Neural cell (in vitro differentiated cells): Measurements from ENCODE around the gene ST6GALNAC3. TPM values are rescaled to one million over a fixed set of nuclear protein-coding genes. Genes with fewer than 3 reads are reported as not detected.

ENCODE experiments used
- H2AFZ ChIP-seq: fragments of 200-600, 300-800 bp; sonication (generic), shearing (Covaris generic); 2 replicates; pipeline ENCODE4 v1.6.0; 2014; ENCODE audit warnings: low read depth, mild to moderate bottlenecking, antibody characterized with exemption, low read length, moderate library complexity
- H3F3A ChIP-seq: fragments of 200-600 bp; shearing (Covaris generic); 2 replicates; pipeline ENCODE4 v1.6.1; 2016; ENCODE audit warnings: mild to moderate bottlenecking, moderate library complexity, mixed read lengths, antibody characterized with exemption, low read length; ENCODE audit not compliant: insufficient read depth, poor library complexity, severe bottlenecking
- H3K27ac ChIP-seq: fragments of 200-600, 300-800 bp; sonication (generic), shearing (Covaris generic); 2 replicates; pipeline ENCODE4 v1.5.1; 2014; ENCODE audit warnings: mild to moderate bottlenecking, low read length, moderate library complexity
- H3K27me3 ChIP-seq: fragments of 300-800, 200-600 bp; sonication (generic), shearing (Covaris generic); 2 replicates; pipeline ENCODE4 v1.6.0; 2014; ENCODE audit warnings: mild to moderate bottlenecking, low read depth, low read length, moderate library complexity; ENCODE audit not compliant: insufficient read depth
- H3K36me3 ChIP-seq: fragments of 300-800, 200-600 bp; sonication (generic), shearing (Covaris generic); 2 replicates; pipeline ENCODE4 v1.5.1; 2014; ENCODE audit warnings: mild to moderate bottlenecking, antibody characterized with exemption, low read length, moderate library complexity; ENCODE audit not compliant: insufficient read depth
- H3K4me2 ChIP-seq: fragments of 300-800, 200-600 bp; sonication (generic), shearing (Covaris generic); 2 replicates; pipeline ENCODE4 v1.6.0; 2014; ENCODE audit warnings: mild to moderate bottlenecking, low read length
- H3K4me3 ChIP-seq: fragments of 300-800, 200-600 bp; sonication (generic), shearing (Covaris generic); 2 replicates; pipeline ENCODE4 v1.5.1; 2014; ENCODE audit warnings: mild to moderate bottlenecking, low read length, moderate library complexity
- H3K79me2 ChIP-seq: fragments of 200-600 bp; shearing (Covaris generic); replicated peaks from 2 replicates; pipeline ENCODE4 v1.6.0; 2014; ENCODE audit warnings: mild to moderate bottlenecking, low read length, moderate library complexity; ENCODE audit not compliant: insufficient read depth
- H3K9ac ChIP-seq: fragments of 300-800, 200-600 bp; sonication (generic), shearing (Covaris generic); 2 replicates; pipeline ENCODE4 v1.6.1; 2016; ENCODE audit warnings: mild to moderate bottlenecking, low read length, mixed read lengths
- H3K9me2 ChIP-seq: fragments of 200-600 bp; shearing (Covaris generic); 2 replicates; pipeline ENCODE4 v1.6.1; 2016; ENCODE audit warnings: mild to moderate bottlenecking, low read length, mixed read lengths; ENCODE audit not compliant: insufficient read depth
- H3K9me3 ChIP-seq: fragments of 200-600, 300-800 bp; sonication (generic), shearing (Covaris generic); 2 replicates; pipeline ENCODE4 v1.6.1; 2016; ENCODE audit warnings: mild to moderate bottlenecking, mixed run types, low read length, moderate library complexity, mixed read lengths
- H4K20me1 ChIP-seq: fragments of 200-600 bp; shearing (Covaris generic); 2 replicates; pipeline ENCODE4 v1.6.1; 2016; ENCODE audit warnings: mild to moderate bottlenecking, mixed run types; ENCODE audit not compliant: insufficient read depth
- EP300 ChIP-seq: fragments of 450-650 bp; conservative IDR thresholded peaks from 2 replicates; pipeline ENCODE4 v1.6.1; 2014; ENCODE audit warnings: antibody characterized with exemption, mild to moderate bottlenecking, moderate library complexity; ENCODE audit not compliant: poor library complexity, severe bottlenecking
- EZH2 ChIP-seq: fragments of 200-600, 300-800 bp; shearing (Covaris generic), sonication (generic); IDR thresholded peaks from 2 replicates; pipeline ENCODE4 v1.6.1; 2014; ENCODE audit warnings: antibody characterized with exemption, low read length, borderline replicate concordance, mild to moderate bottlenecking; ENCODE audit not compliant: insufficient read depth, poor library complexity, severe bottlenecking
- MXI1 ChIP-seq: fragments of 450-650 bp; conservative IDR thresholded peaks from 2 replicates; pipeline ENCODE4 v1.6.1; 2014; ENCODE audit warnings: antibody characterized with exemption, mild to moderate bottlenecking; ENCODE audit not compliant: poor library complexity, severe bottlenecking
- POLR2AphosphoS5 ChIP-seq: IDR thresholded peaks from 2 replicates; pipeline ENCODE4 v1.6.1; 2012
- RAD21 ChIP-seq: fragments of 450-650 bp; conservative IDR thresholded peaks from 2 replicates; pipeline ENCODE4 v1.6.1; 2014; ENCODE audit warnings: antibody characterized with exemption, mild to moderate bottlenecking, moderate library complexity
- SMC3 ChIP-seq: fragments of 450-650 bp; conservative IDR thresholded peaks from 2 replicates; pipeline ENCODE4 v1.6.1; 2014; ENCODE audit warnings: antibody characterized with exemption, mild to moderate bottlenecking, moderate library complexity; ENCODE audit not compliant: poor library complexity
- TAF1 ChIP-seq: IDR thresholded peaks from 2 replicates; pipeline ENCODE4 v1.6.1; 2012; ENCODE audit warnings: low read depth
- polyA plus RNA-seq: library from polyadenylated mRNA; depleted of rRNA; stranded (reverse); fragments of >200 nt; gene quantifications from 2 replicates; pipeline ENCODE4 v1.2.3, GENCODE V29; 2014
- TF ChIP-seq, protein P1 (sequence below): IDR thresholded peaks from 2 replicates; pipeline ENCODE4 v1.6.1; 2012; ENCODE audit warnings: borderline replicate concordance
- TF ChIP-seq, protein P2 (sequence below): fragments of 450-650 bp; IDR thresholded peaks from 2 replicates; pipeline ENCODE4 v1.5.1; 2014; ENCODE audit warnings: antibody characterized with exemption, mild to moderate bottlenecking, moderate library complexity; ENCODE audit not compliant: poor library complexity, severe bottlenecking

Gene ST6GALNAC3
- polyA plus RNA-seq, 1 donor from 2014 or later = 3.6 TPM

DNA sequence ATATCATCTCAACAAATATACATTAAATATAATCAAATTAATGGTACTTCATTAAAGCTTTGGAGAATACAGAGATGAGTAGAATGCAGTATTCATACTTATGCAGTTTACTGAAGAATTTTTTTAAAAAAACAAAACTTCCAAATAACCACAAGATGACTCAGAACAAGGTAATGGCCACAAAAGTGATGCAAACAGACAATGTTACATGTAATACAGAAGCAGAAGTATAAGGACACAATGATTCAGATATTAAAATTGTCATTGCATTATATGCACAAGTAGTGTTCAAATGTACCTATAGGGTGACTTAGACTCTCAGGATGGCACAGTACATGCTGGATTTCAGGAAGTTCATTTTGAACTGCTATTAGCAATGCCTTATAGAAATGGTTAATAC lies 565.5 kb downstream of the ST6GALNAC3 start:
- no peaks in the 10 kb centered on the region for H3F3A ChIP-seq
- no peak for TF ChIP-seq EP300
- TF ChIP-seq POLR2AphosphoS5 = no peak
- no peak for TF ChIP-seq MXI1
- no peak for TF ChIP-seq TAF1
- TF ChIP-seq RAD21 = no peak
- TF ChIP-seq, protein P1, sequence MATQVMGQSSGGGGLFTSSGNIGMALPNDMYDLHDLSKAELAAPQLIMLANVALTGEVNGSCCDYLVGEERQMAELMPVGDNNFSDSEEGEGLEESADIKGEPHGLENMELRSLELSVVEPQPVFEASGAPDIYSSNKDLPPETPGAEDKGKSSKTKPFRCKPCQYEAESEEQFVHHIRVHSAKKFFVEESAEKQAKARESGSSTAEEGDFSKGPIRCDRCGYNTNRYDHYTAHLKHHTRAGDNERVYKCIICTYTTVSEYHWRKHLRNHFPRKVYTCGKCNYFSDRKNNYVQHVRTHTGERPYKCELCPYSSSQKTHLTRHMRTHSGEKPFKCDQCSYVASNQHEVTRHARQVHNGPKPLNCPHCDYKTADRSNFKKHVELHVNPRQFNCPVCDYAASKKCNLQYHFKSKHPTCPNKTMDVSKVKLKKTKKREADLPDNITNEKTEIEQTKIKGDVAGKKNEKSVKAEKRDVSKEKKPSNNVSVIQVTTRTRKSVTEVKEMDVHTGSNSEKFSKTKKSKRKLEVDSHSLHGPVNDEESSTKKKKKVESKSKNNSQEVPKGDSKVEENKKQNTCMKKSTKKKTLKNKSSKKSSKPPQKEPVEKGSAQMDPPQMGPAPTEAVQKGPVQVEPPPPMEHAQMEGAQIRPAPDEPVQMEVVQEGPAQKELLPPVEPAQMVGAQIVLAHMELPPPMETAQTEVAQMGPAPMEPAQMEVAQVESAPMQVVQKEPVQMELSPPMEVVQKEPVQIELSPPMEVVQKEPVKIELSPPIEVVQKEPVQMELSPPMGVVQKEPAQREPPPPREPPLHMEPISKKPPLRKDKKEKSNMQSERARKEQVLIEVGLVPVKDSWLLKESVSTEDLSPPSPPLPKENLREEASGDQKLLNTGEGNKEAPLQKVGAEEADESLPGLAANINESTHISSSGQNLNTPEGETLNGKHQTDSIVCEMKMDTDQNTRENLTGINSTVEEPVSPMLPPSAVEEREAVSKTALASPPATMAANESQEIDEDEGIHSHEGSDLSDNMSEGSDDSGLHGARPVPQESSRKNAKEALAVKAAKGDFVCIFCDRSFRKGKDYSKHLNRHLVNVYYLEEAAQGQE = no peak
- no peak for TF ChIP-seq EZH2
- TF ChIP-seq SMC3 = no peak
- TF ChIP-seq, protein P2, sequence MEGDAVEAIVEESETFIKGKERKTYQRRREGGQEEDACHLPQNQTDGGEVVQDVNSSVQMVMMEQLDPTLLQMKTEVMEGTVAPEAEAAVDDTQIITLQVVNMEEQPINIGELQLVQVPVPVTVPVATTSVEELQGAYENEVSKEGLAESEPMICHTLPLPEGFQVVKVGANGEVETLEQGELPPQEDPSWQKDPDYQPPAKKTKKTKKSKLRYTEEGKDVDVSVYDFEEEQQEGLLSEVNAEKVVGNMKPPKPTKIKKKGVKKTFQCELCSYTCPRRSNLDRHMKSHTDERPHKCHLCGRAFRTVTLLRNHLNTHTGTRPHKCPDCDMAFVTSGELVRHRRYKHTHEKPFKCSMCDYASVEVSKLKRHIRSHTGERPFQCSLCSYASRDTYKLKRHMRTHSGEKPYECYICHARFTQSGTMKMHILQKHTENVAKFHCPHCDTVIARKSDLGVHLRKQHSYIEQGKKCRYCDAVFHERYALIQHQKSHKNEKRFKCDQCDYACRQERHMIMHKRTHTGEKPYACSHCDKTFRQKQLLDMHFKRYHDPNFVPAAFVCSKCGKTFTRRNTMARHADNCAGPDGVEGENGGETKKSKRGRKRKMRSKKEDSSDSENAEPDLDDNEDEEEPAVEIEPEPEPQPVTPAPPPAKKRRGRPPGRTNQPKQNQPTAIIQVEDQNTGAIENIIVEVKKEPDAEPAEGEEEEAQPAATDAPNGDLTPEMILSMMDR = no peak
- no peaks in the 10 kb centered on the region for H3K79me2 ChIP-seq
- H3K27me3 ChIP-seq = no peaks in the 10 kb centered on the region
- H3K4me3 ChIP-seq = no peak overlapping the region
- H3K9me3 ChIP-seq = no peaks in the 10 kb centered on the region
- H3K4me2 ChIP-seq = no peak overlapping the region
- no peaks in the 10 kb centered on the region for H3K36me3 ChIP-seq
- H3K9me2 ChIP-seq = no peaks in the 10 kb centered on the region
- no peak overlapping the region for H3K9ac ChIP-seq
- no peak overlapping the region for H3K27ac ChIP-seq
- H4K20me1 ChIP-seq = no peaks in the 10 kb centered on the region
- no peak overlapping the region for H2AFZ ChIP-seq

DNA sequence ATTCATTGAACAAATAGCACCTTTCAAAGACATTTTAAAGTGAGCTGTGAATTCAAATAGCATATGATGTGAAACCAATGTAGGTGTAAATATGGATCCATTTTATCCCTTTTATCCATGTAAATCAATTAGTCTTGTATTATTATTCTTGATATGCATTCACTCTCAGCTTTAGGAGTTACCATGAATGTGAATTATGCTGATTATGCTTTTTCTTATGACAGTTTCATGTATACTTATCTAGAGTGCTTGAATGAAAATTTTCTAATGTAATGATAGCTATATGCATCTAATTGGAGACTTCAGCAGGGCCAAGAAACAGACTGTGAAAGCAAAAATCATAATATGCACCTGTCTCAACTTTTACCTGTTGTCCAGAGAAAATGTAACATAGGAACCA lies 566.2 kb downstream of the ST6GALNAC3 start:
- Histone ChIP-seq H3K27me3 (no peaks in the 10 kb centered on the region), H3F3A (no peaks in the 10 kb centered on the region), H3K27ac (no peak overlapping the region), H3K79me2 (no peaks in the 10 kb centered on the region), H4K20me1 (no peaks in the 10 kb centered on the region), H3K9me3 (no peaks in the 10 kb centered on the region), H3K9me2 (no peaks in the 10 kb centered on the region), H2AFZ (no peak overlapping the region), H3K36me3 (no peaks in the 10 kb centered on the region), H3K9ac (no peak overlapping the region), H3K4me2 (no peak overlapping the region), H3K4me3 (no peak overlapping the region)
- TF ChIP-seq TAF1 = no peak

DNA sequence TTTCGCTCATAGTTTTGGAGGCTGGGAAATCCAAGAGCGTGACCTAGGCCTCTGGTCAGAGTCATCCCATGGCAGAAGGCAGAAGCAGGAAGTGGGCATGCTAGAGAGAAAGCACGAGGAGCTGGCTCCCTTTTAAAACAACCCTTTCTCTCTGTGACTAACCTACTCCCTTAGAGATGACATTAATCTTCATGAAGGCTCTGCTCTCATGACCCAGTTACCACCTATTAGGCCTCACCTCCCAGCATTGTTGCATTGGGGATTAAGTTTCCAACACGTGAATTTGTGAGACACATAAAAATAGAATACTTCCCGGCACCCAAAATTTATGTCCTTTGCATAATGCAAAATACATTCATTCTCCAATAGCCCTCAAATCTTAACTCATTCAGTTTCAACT lies 569.6 kb downstream of the ST6GALNAC3 start:
- Histone ChIP-seq H3K27me3 (no peaks in the 10 kb centered on the region), H3K9me2 (no peaks in the 10 kb centered on the region), H3K9ac (no peak overlapping the region), H3K4me2 (no peak overlapping the region), H3F3A (no peaks in the 10 kb centered on the region), H3K9me3 (no peaks in the 10 kb centered on the region), H3K36me3 (no peaks in the 10 kb centered on the region), H4K20me1 (no peaks in the 10 kb centered on the region), H3K4me3 (no peak overlapping the region), H3K79me2 (no peaks in the 10 kb centered on the region), H3K27ac (no peak overlapping the region), H2AFZ (no peak overlapping the region)
- TF ChIP-seq, protein P2 = no peak
- TF ChIP-seq MXI1 = no peak
- TF ChIP-seq POLR2AphosphoS5 = no peak
- TF ChIP-seq, protein P1 = no peak
- no peak for TF ChIP-seq EZH2
- TF ChIP-seq SMC3 = no peak
- no peak for TF ChIP-seq RAD21
- no peak for TF ChIP-seq TAF1
- no peak for TF ChIP-seq EP300
